ENCODE measurements around the gene CELF5.

GRCh38 chr19:3309724-3310123 is 85.3 kb downstream of the CELF5 start:
- TF ChIP-seq, protein P1, sequence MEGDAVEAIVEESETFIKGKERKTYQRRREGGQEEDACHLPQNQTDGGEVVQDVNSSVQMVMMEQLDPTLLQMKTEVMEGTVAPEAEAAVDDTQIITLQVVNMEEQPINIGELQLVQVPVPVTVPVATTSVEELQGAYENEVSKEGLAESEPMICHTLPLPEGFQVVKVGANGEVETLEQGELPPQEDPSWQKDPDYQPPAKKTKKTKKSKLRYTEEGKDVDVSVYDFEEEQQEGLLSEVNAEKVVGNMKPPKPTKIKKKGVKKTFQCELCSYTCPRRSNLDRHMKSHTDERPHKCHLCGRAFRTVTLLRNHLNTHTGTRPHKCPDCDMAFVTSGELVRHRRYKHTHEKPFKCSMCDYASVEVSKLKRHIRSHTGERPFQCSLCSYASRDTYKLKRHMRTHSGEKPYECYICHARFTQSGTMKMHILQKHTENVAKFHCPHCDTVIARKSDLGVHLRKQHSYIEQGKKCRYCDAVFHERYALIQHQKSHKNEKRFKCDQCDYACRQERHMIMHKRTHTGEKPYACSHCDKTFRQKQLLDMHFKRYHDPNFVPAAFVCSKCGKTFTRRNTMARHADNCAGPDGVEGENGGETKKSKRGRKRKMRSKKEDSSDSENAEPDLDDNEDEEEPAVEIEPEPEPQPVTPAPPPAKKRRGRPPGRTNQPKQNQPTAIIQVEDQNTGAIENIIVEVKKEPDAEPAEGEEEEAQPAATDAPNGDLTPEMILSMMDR (IDR thresholded peaks at IDR 0.05), result no peak
- no peak for TF ChIP-seq EZH2 (IDR thresholded peaks at IDR 0.05; ENCODE audit: borderline replicate concordance, insufficient read depth, low read depth, low read length, poor library complexity, severe bottlenecking)

All from B cell (primary cell).